PC-3 (cell line): Measurements from ENCODE around the gene EPN2. TPM values are rescaled to one million over a fixed set of nuclear protein-coding genes. Genes with fewer than 3 reads are reported as not detected.

Experiments
- ATAC-seq: fragments of 200-7000 bp; cut with Tn5 transposase; 2 replicates; pipeline ENCODE4 v1.9.1; 2020; ENCODE audit warnings: mild to moderate bottlenecking, moderate library complexity
- BruUV-seq: library from RNA; stranded (reverse); fragments of 400-500 nt; replicated peaks from 2 replicates; lab custom pipeline; 2021; lab: Mats Ljungman, UMichigan
- CTCF ChIA-PET: fragments of 300-600 bp; sonication (Branson Sonifier 250); formaldehyde crosslinking; loops from one replicate; lab custom pipeline; 2022; ENCODE audit warnings: antibody characterized with exemption; lab: Charles Lee
- POLR2A ChIA-PET: fragments of 300-600 bp; sonication (Branson Sonifier 250); formaldehyde crosslinking; loops from one replicate; lab custom pipeline; 2022; ENCODE audit warnings: antibody characterized with exemption; ENCODE audit not compliant: unreplicated experiment; lab: Charles Lee
- DNase-seq: peaks from one replicate; pipeline ENCODE4 v3.0.0-alpha.2; 2015
- H2AFZ ChIP-seq: fragments of 300-600 bp; sonication (generic); 2 replicates; pipeline ENCODE4 v1.6.0; 2016; ENCODE audit warnings: antibody characterized with exemption, low read length
- H3F3A ChIP-seq: fragments of 300-600 bp; sonication (generic); one replicate; pipeline ENCODE4 v1.6.0; 2017; ENCODE audit warnings: antibody characterized with exemption, low read length, control low read depth, mild to moderate bottlenecking; ENCODE audit not compliant: unreplicated experiment
- H3K27ac ChIP-seq: fragments of 300-600 bp; sonication (generic); 2 replicates; pipeline ENCODE4 v1.5.1; 2016; ENCODE audit warnings: mild to moderate bottlenecking, low read length
- H3K27me3 ChIP-seq: fragments of 300-600 bp; sonication (generic); 2 replicates; pipeline ENCODE4 v1.6.1; 2016; ENCODE audit warnings: low read length, mixed read lengths
- H3K36me3 ChIP-seq: fragments of 300-600 bp; sonication (generic); 2 replicates; pipeline ENCODE4 v1.6.1; 2016; ENCODE audit warnings: low read depth, mixed run types, low read length, mixed read lengths
- H3K4me1 ChIP-seq: fragments of 300-600 bp; sonication (generic); 2 replicates; pipeline ENCODE4 v1.5.1; 2016; ENCODE audit warnings: low read length; ENCODE audit not compliant: insufficient read depth
- H3K4me2 ChIP-seq: fragments of 300-600 bp; sonication (generic); 2 replicates; pipeline ENCODE4 v1.6.0; 2016; ENCODE audit warnings: low read length
- H3K4me3 ChIP-seq: fragments of 300-600 bp; sonication (generic); 2 replicates; pipeline ENCODE4 v1.5.1; 2016; ENCODE audit warnings: mild to moderate bottlenecking, low read length, mixed read lengths
- H3K79me2 ChIP-seq: fragments of 300-600 bp; sonication (generic); 2 replicates; pipeline ENCODE4 v1.6.1; 2017; ENCODE audit warnings: low read length, mixed read lengths
- H3K9ac ChIP-seq: fragments of 300-600 bp; sonication (generic); 2 replicates; pipeline ENCODE4 v1.6.0; 2016; ENCODE audit warnings: mild to moderate bottlenecking, low read length
- H3K9me2 ChIP-seq: fragments of 300-600 bp; sonication (generic); replicated peaks from 2 replicates; pipeline ENCODE4 v1.6.1; 2016; ENCODE audit warnings: mixed run types, low read length, mixed read lengths
- H3K9me3 ChIP-seq: fragments of 300-600 bp; sonication (generic); 2 replicates; pipeline ENCODE4 v1.6.1; 2016; ENCODE audit warnings: low read length, mixed read lengths
- H4K20me1 ChIP-seq: fragments of 300-600 bp; sonication (generic); 2 replicates; pipeline ENCODE4 v1.6.1; 2016; ENCODE audit warnings: low read length, mixed read lengths
- EZH2 ChIP-seq: fragments of 300-600 bp; sonication (generic); IDR thresholded peaks from one replicate; pipeline ENCODE4 v1.6.1; 2017; ENCODE audit warnings: antibody characterized with exemption, mild to moderate bottlenecking, low read length; ENCODE audit not compliant: unreplicated experiment
- EZH2phosphoT487 ChIP-seq: fragments of 300-600 bp; sonication (generic); IDR thresholded peaks from 2 replicates; pipeline ENCODE4 v1.6.1; 2018; ENCODE audit warnings: mild to moderate bottlenecking, antibody characterized with exemption, low read length, borderline replicate concordance
- intact Hi-C: fragments of 100-400 bp; cut with micrococcal nuclease; formaldehyde crosslinking; loops from 2 replicates; pipeline ENCODE4 v1.9.0; 2023
- total RNA-seq: library from RNA; depleted of rRNA; stranded (reverse); fragments of >200 nt; gene quantifications from 2 replicates; pipeline ENCODE4 v1.2.3, GENCODE V29; 2014
- TF ChIP-seq, protein P1 (sequence below): fragments of 300-600 bp; sonication (generic); conservative IDR thresholded peaks from 2 replicates; pipeline ENCODE4 v1.5.1; 2017; ENCODE audit warnings: antibody characterized with exemption, low read depth, mild to moderate bottlenecking, low read length

The EPN2 gene
- total RNA-seq, 1 experiment from 2014 or later = 46.4 TPM

DNA sequence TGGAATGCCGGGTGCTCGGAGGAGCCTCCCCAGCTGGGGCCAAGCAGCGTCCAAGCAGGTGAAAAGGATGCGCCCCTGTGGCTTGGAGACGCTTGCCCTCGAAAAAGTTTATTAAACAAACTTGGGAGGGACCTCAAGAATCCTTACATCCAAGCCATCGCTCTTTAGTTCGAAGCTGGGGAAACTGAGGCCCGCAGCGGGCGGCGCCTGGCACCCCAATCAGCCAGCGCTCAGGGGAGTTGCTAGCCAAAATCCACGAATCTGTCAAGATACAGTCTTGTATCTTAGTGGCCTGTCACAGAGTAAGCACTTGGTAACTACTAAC lies 125.9 kb downstream of the EPN2 start:
- ATAC-seq = no peak
- DNase-seq = no peak
- no TSS peak for BruUV-seq
- Histone ChIP-seq H3K27ac (no peak overlapping the region), H3K79me2 (peaks cover 4% of the 10 kb centered on the region), H2AFZ (peak overlapping the region; percentile 87), H3K9ac (peak overlapping the region; percentile 77), H3K9me3 (no peaks in the 10 kb centered on the region), H3K4me2 (peak overlapping the region; percentile 89), H3K4me3 (peak overlapping the region; percentile 79), H3K36me3 (no peaks in the 10 kb centered on the region), H3K4me1 (peaks cover 10% of the 10 kb centered on the region), H4K20me1 (no peaks in the 10 kb centered on the region), H3K27me3 (no peaks in the 10 kb centered on the region), H3F3A (no peaks in the 10 kb centered on the region), H3K9me2 (no peaks in the 10 kb centered on the region)
- ChIA-PET CTCF (interaction anchor here (1.1 to 1.6 kb wide), 6 partner anchors 9 to 399 kb away, joined by 3 to 17 read pairs (median 9); partner anchors contain the start of gene MAPK7), POLR2A (interaction anchor here (0.6 to 1.7 kb wide), 3 partner anchors 14 to 40 kb away, joined by 4 to 13 read pairs (median 5); no protein-coding TSS in a partner anchor)
- TF ChIP-seq EZH2phosphoT487 (no peak), EZH2 (no peak)
- TF ChIP-seq, protein P1, sequence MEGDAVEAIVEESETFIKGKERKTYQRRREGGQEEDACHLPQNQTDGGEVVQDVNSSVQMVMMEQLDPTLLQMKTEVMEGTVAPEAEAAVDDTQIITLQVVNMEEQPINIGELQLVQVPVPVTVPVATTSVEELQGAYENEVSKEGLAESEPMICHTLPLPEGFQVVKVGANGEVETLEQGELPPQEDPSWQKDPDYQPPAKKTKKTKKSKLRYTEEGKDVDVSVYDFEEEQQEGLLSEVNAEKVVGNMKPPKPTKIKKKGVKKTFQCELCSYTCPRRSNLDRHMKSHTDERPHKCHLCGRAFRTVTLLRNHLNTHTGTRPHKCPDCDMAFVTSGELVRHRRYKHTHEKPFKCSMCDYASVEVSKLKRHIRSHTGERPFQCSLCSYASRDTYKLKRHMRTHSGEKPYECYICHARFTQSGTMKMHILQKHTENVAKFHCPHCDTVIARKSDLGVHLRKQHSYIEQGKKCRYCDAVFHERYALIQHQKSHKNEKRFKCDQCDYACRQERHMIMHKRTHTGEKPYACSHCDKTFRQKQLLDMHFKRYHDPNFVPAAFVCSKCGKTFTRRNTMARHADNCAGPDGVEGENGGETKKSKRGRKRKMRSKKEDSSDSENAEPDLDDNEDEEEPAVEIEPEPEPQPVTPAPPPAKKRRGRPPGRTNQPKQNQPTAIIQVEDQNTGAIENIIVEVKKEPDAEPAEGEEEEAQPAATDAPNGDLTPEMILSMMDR = peak; percentile 48; the same call in 1 of the 2 replicates
- intact Hi-C loops = loop anchor here (1.0 to 10.0 kb wide), 3 partner anchors 14 to 402 kb away; no protein-coding TSS in a partner anchor

DNA sequence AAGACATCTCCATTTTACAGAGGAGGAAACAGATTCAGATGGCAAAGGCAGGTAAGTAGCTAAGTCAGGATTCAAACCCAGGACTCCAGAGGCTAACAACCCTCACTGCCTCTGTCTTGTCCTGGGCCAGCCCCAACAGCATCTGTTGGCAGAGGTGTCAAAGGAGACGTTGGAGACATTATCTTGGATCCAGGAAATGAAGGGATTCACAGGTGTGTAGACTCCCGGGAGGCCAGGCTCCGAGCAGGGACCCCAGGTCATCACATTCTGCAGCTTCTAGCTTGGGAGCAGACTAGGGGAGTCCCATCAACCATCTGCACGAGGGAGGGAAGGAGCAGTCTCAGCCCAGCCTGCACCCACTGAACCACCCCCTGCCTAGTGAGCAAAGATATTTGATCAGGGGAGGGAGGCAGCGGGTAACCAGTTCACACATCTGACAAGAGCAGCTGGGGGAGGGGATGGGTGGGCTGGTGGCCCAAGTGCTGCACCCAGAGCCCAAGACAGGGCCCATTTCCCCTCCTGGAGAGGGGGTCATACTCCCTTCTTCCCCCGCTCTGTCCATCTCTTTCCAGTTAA lies 126.4 kb downstream of the EPN2 start:
- Histone ChIP-seq H3K79me2 (peaks cover 4% of the 10 kb centered on the region), H3F3A (no peaks in the 10 kb centered on the region), H3K27me3 (no peaks in the 10 kb centered on the region), H3K9me3 (no peaks in the 10 kb centered on the region), H3K36me3 (no peaks in the 10 kb centered on the region), H4K20me1 (no peaks in the 10 kb centered on the region), H3K4me2 (peak overlapping the region; percentile 89), H3K4me3 (peak overlapping the region; percentile 79; the same call in 1 of the 2 replicates), H3K9me2 (no peaks in the 10 kb centered on the region), H3K4me1 (peaks cover 10% of the 10 kb centered on the region), H2AFZ (peak overlapping the region; percentile 87), H3K27ac (no peak overlapping the region), H3K9ac (0 out of 2 replicates have a peak overlapping the region, but pooled peaks have one; percentile 77)
- intact Hi-C loops = loop anchor here (1.0 to 10.0 kb wide), 3 partner anchors 14 to 401 kb away; no protein-coding TSS in a partner anchor
- ChIA-PET CTCF (interaction anchor here (1.1 to 1.6 kb wide), 6 partner anchors 10 to 399 kb away, joined by 3 to 17 read pairs (median 9); partner anchors contain the start of gene MAPK7), POLR2A (interaction anchor here (1.0 kb wide), 1 partner anchor 41 kb away, joined by 5 read pairs; no protein-coding TSS in a partner anchor)
- BruUV-seq = TSS peak; percentile 35
- ATAC-seq (no peak), DNase-seq (no peak)
- TF ChIP-seq, protein P1 = no peak
- no peak for TF ChIP-seq EZH2
- no peak for TF ChIP-seq EZH2phosphoT487
